ENCODE measurements around the gene DENND6A. TPM values are rescaled to one million over a fixed set of nuclear protein-coding genes. Genes with fewer than 3 reads are reported as not detected.

DENND6A gene
- total and polyA plus RNA-seq, 2 of the 8 experiments (the other 6 are each of a cell fraction or from before 2014, with no cell fraction given), result 7.8 to 14.8 TPM

GRCh38 chr3:57730682-57731081, 37.8 kb upstream of the DENND6A start (continued):
- TF ChIP-seq JUN (IDR thresholded peaks at IDR 0.05; ENCODE audit: low read depth, low read length) (no peak), SP1 (IDR thresholded peaks at IDR 0.05; ENCODE audit: low read depth, low read length) (no peak), EP300 (IDR thresholded peaks at IDR 0.05; ENCODE audit: borderline replicate concordance in 1 of 2, low read depth in 2 of 2, low read length in 2 of 2) (no peak), MAX (IDR thresholded peaks at IDR 0.05) (no peak), ASH2L (IDR thresholded peaks at IDR 0.05; ENCODE audit: low read length) (no peak)
